K562 (cell line): ENCODE measurements around the gene OR10H5. TPM values are rescaled to one million over a fixed set of nuclear protein-coding genes. Genes with fewer than 3 reads are reported as not detected.
"Not testable (repeated sequence)": the region's sequence is repeated elsewhere in the genome, so short reads cannot be mapped to it uniquely, and the experiment has no call there.

Experiments
- ARID1B ChIP-seq: fragments of 450-650 bp; IDR thresholded peaks from 2 replicates; pipeline ENCODE4 v1.6.1; 2016; ENCODE audit warnings: antibody characterized with exemption, mild to moderate bottlenecking, inconsistent platforms
- ARNT ChIP-seq, 2 experiments: fragments of 450-650 bp; IDR thresholded peaks; 2 replicates each; pipeline ENCODE4 v1.6.1; 2016; ENCODE audit warnings: mild to moderate bottlenecking in 1 of 2
- CREB1 ChIP-seq, 2 experiments: sonication (generic) in 1 of 2; formaldehyde crosslinking in 1 of 2; IDR thresholded peaks; 2 replicates each; pipeline versions ENCODE4 v1.6.1 to v1.8.0; 2012 to 2022; ENCODE audit warnings: inconsistent platforms in 1 of 2, mild to moderate bottlenecking in 1 of 2, missing genetic modification reagents in 1 of 2, moderate library complexity in 1 of 2
- ESRRA ChIP-seq: fragments of 450-650 bp; IDR thresholded peaks from 2 replicates; pipeline ENCODE4 v1.6.1; 2014; ENCODE audit warnings: low read depth, mild to moderate bottlenecking, moderate library complexity, borderline replicate concordance
- ETV6 ChIP-seq, 3 experiments: fragments of 150-350 bp in 1 of 3; sonication (generic) in 1 of 3; formaldehyde crosslinking in 1 of 3; IDR thresholded peaks; 2 replicates each; pipeline versions ENCODE4 v1.6.1 to v1.8.0; 2014 to 2022; ENCODE audit warnings: borderline replicate concordance in 2 of 3, low read depth in 2 of 3, antibody characterized with exemption in 1 of 3, low read length in 1 of 3, mild to moderate bottlenecking in 1 of 3, missing genetic modification reagents in 1 of 3
- HLTF ChIP-seq: fragments of 450-650 bp; IDR thresholded peaks from 2 replicates; pipeline ENCODE4 v1.6.1; 2016
- KLF16 ChIP-seq: IDR thresholded peaks from 2 replicates; pipeline ENCODE4 v1.6.1; 2016; ENCODE audit warnings: antibody characterized with exemption
- MTA3 ChIP-seq: fragments of 450-650 bp; formaldehyde crosslinking; IDR thresholded peaks from 2 replicates; pipeline ENCODE4 v1.6.1; 2017; ENCODE audit warnings: mild to moderate bottlenecking, borderline replicate concordance
- NCOA1 ChIP-seq: fragments of 450-650 bp; IDR thresholded peaks from 2 replicates; pipeline ENCODE4 v1.6.1; 2016; ENCODE audit warnings: low read depth
- NFIC ChIP-seq: fragments of 450-650 bp; IDR thresholded peaks from 2 replicates; pipeline ENCODE4 v1.6.1; 2017; ENCODE audit warnings: mild to moderate bottlenecking, inconsistent platforms
- NR4A1 ChIP-seq, 2 experiments: fragments of 250-450 bp in 1 of 2; fragments of 450-650 bp in 1 of 2; sonication (Bioruptor Pico) in 1 of 2; IDR thresholded peaks; 2 replicates each; pipeline versions ENCODE4 v1.4.0 to v1.6.1; 2016 to 2020; ENCODE audit warnings: mild to moderate bottlenecking in 2 of 2, missing compliant biosample characterization in 1 of 2, missing genetic modification characterization in 1 of 2, moderate library complexity in 1 of 2
- POLR2A ChIP-seq: fragments of 450-650 bp; conservative IDR thresholded peaks from 2 replicates; pipeline ENCODE4 v1.6.1; 2016
- RNF2 ChIP-seq: sonication (generic); IDR thresholded peaks from 2 replicates; pipeline ENCODE4 v1.6.1; 2016
- SMAD3 ChIP-seq: fragments of 450-650 bp; formaldehyde crosslinking; conservative IDR thresholded peaks from 2 replicates; pipeline ENCODE4 v1.4.0; 2020; ENCODE audit warnings: mild to moderate bottlenecking
- SMAD4 ChIP-seq: fragments of 250-450 bp; sonication (Bioruptor Pico); conservative IDR thresholded peaks from 2 replicates; pipeline ENCODE4 v1.8.0; 2021; ENCODE audit warnings: inconsistent platforms, mild to moderate bottlenecking, moderate library complexity
- TEAD2 ChIP-seq: fragments of 450-650 bp; IDR thresholded peaks from 2 replicates; pipeline ENCODE4 v1.6.1; 2016; ENCODE audit warnings: missing genetic modification characterization, control low read depth, missing compliant biosample characterization
- ZNF354B ChIP-seq: fragments of 250-450 bp; sonication (Bioruptor Pico); IDR thresholded peaks from 2 replicates; pipeline ENCODE4 v1.4.0; 2020
- ZNF584 ChIP-seq: fragments of 200-800 bp; sonication (Bioruptor generic); IDR thresholded peaks from 2 replicates; pipeline ENCODE4 v1.6.1; 2016; ENCODE audit warnings: low read depth, mild to moderate bottlenecking, missing genetic modification characterization, missing compliant biosample characterization
- ZNF644 ChIP-seq: fragments of 200-800 bp; sonication (Bioruptor generic); IDR thresholded peaks from 2 replicates; pipeline ENCODE4 v1.6.1; 2016; ENCODE audit warnings: low read depth, missing genetic modification characterization, missing compliant biosample characterization
- polyA plus RNA-seq, 8 experiments: library from polyadenylated mRNA; depleted of rRNA in 4 of 8; stranded (reverse) in 5 of 8; unstranded in 3 of 8; fragments of >200 nt; fragmentation: Nextera tagmentation in 2 of 8; fragmentation: Illumina TruSeq in 1 of 8; extraction: Ambion mirVana in 2 of 8; extraction: Trizol in 1 of 8; gene quantifications; 2 replicates each; pipeline versions ENCODE4 v1.2.1 to v1.2.3, GENCODE V29; 2011 to 2014; ENCODE audit warnings: inconsistent platforms in 1 of 8, missing spikeins in 1 of 8
- total RNA-seq, 7 experiments: library from RNA; depleted of rRNA in 6 of 7; stranded (reverse); fragments of >200 nt in 6 of 7; fragmentation: Illumina TruSeq in 2 of 7; extraction: Trizol in 2 of 7; gene quantifications; 2 replicates each; pipeline versions ENCODE4 v1.2.1 to v1.2.3, GENCODE V29; 2011 to 2021; ENCODE audit warnings: low replicate concordance in 1 of 7
- TF ChIP-seq, protein P1 (sequence below): fragments of 200-800 bp; sonication (Bioruptor generic); IDR thresholded peaks from 2 replicates; pipeline ENCODE4 v1.6.1; 2017; ENCODE audit warnings: missing genetic modification characterization, missing compliant biosample characterization
- TF ChIP-seq, protein P2 (sequence below): sonication (generic); formaldehyde crosslinking; IDR thresholded peaks from 2 replicates; pipeline ENCODE4 v1.8.0; 2022; ENCODE audit warnings: missing genetic modification reagents, mild to moderate bottlenecking, moderate library complexity, borderline replicate concordance
- TF ChIP-seq, protein P3 (sequence below): fragments of 450-650 bp; IDR thresholded peaks from 2 replicates; pipeline ENCODE4 v1.6.1; 2014; ENCODE audit warnings: low read depth, mild to moderate bottlenecking, moderate library complexity, borderline replicate concordance

The OR10H5 gene
- total and polyA plus RNA-seq, 9 of the 15 experiments (the other 6 are each of a cell fraction or from before 2014, with no cell fraction given): not detected

DNA sequence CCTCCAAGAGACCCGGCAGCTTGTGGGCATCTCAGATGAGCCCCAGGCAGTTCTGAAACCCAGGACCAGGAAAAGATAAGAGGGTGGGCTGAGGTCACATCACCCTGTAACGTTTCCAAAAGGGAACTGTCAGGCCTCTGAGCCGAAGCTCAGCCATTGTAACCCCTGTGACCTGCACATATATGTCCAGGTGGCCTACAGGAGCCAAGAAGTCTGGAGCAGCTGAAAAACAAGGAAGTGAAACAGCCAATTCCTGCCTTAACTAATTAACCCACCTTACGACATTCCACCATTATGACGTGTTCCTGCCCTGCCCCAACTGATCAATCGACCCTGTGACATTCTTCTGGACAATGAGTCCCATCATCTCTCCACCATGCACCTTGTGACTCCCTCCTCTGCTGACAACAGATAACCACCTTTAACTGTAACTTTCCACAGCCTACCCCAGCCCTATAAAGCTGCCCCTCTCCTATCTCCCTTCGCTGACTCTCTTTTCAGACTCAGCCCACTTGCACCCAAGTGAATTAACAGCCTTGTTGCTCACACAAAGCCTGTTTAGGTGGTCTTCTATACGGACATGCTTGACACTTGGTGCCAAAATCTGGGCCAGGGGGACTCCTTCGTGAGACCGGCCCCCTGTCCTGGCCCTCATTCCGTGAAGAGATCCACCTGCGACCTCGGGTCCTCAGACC is 41.3 kb downstream of the OR10H5 start (continued):
- TF ChIP-seq, protein P1, sequence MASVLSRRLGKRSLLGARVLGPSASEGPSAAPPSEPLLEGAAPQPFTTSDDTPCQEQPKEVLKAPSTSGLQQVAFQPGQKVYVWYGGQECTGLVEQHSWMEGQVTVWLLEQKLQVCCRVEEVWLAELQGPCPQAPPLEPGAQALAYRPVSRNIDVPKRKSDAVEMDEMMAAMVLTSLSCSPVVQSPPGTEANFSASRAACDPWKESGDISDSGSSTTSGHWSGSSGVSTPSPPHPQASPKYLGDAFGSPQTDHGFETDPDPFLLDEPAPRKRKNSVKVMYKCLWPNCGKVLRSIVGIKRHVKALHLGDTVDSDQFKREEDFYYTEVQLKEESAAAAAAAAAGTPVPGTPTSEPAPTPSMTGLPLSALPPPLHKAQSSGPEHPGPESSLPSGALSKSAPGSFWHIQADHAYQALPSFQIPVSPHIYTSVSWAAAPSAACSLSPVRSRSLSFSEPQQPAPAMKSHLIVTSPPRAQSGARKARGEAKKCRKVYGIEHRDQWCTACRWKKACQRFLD (CRISPR knock-in tag): peak; percentile 77; the same call in 1 of the 2 replicates
- TF ChIP-seq CREB1 (IDR thresholded peaks at IDR 0.05): peak; percentile 57
- peak; percentile 49; the same call in 1 of the 2 replicates for TF ChIP-seq CREB1 (CRISPR knock-in tag; IDR thresholded peaks at IDR 0.05)
- TF ChIP-seq ARID1B: peak; percentile 94
- TF ChIP-seq, protein P2, sequence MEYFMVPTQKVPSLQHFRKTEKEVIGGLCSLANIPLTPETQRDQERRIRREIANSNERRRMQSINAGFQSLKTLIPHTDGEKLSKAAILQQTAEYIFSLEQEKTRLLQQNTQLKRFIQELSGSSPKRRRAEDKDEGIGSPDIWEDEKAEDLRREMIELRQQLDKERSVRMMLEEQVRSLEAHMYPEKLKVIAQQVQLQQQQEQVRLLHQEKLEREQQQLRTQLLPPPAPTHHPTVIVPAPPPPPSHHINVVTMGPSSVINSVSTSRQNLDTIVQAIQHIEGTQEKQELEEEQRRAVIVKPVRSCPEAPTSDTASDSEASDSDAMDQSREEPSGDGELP (CRISPR knock-in tag): peak; percentile 39
- peak; percentile 35 for TF ChIP-seq ESRRA
- peak; percentile 73 for TF ChIP-seq NFIC
- TF ChIP-seq ZNF644 (tag): peak; percentile 86
- TF ChIP-seq RNF2: 0 out of 2 replicates have a peak, but pooled peaks have one; percentile 48
- TF ChIP-seq ZNF354B (CRISPR knock-in tag): peak; percentile 39; the same call in 1 of the 2 replicates
- TF ChIP-seq NCOA1: peak; percentile 79
- TF ChIP-seq POLR2A: peak; percentile 95
- TF ChIP-seq ETV6 (IDR thresholded peaks at IDR 0.05; ENCODE audit: borderline replicate concordance in 1 of 2, low read depth in 2 of 2, low read length in 1 of 2): 0 out of 4 replicates have a peak, but pooled peaks of 1 of the 2 experiments have one; percentile 25
- TF ChIP-seq ETV6 (CRISPR knock-in tag; IDR thresholded peaks at IDR 0.05; ENCODE audit: borderline replicate concordance); NR4A1 (CRISPR knock-in tag; IDR thresholded peaks at IDR 0.05): not testable (repeated sequence)
- TF ChIP-seq KLF16: 0 out of 2 replicates have a peak, but pooled peaks have one; percentile 56
- peak in 1 of 2 experiments; percentile 75; a peak in 1 of 4 replicates for TF ChIP-seq ARNT (IDR thresholded peaks at IDR 0.05)
- peak; percentile 63; the same call in 1 of the 2 replicates for TF ChIP-seq SMAD3 (CRISPR knock-in tag)
- TF ChIP-seq HLTF: peak; percentile 84; the same call in 1 of the 2 replicates
- TF ChIP-seq, protein P3, sequence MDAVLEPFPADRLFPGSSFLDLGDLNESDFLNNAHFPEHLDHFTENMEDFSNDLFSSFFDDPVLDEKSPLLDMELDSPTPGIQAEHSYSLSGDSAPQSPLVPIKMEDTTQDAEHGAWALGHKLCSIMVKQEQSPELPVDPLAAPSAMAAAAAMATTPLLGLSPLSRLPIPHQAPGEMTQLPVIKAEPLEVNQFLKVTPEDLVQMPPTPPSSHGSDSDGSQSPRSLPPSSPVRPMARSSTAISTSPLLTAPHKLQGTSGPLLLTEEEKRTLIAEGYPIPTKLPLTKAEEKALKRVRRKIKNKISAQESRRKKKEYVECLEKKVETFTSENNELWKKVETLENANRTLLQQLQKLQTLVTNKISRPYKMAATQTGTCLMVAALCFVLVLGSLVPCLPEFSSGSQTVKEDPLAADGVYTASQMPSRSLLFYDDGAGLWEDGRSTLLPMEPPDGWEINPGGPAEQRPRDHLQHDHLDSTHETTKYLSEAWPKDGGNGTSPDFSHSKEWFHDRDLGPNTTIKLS: 0 out of 2 replicates have a peak, but pooled peaks have one; percentile 6
- TF ChIP-seq TEAD2 (tag): 0 out of 2 replicates have a peak, but pooled peaks have one; percentile 23
- TF ChIP-seq ZNF584 (CRISPR knock-in tag): peak; percentile 57; the same call in 1 of the 2 replicates
- peak; percentile 93 for TF ChIP-seq SMAD4 (CRISPR knock-in tag)
- peak; percentile 95 for TF ChIP-seq NR4A1 (tag; IDR thresholded peaks at IDR 0.05)
- peak; percentile 53; the same call in 1 of the 2 replicates for TF ChIP-seq MTA3
